ENCODE results near the gene TBC1D25. TPM values are rescaled to one million over a fixed set of nuclear protein-coding genes. Genes with fewer than 3 reads are reported as not detected.

The TBC1D25 gene
- 8.8 and 10.1 TPM in 2 replicates for total RNA-seq

- peak; percentile 93 for DNase-seq (ENCODE audit: insufficient read length, low spot score, missing footprints)
- no peaks in the 10 kb centered on the region for H3K9me3 ChIP-seq (ENCODE audit: low read depth, low read length)
- peak within 1 kb of the TSS; percentile 82 for H3K4me3 ChIP-seq (ENCODE audit: insufficient read depth, low read length)
- TF ChIP-seq CTCF (IDR thresholded peaks at IDR 0.05; ENCODE audit: extremely low read depth, low read depth, low read length) = peak; percentile 29
- H2AFZ ChIP-seq (ENCODE audit: low read length) = peak within 1 kb of the TSS; percentile 75
- peak within 1 kb of the TSS; percentile 74 for H3K27ac ChIP-seq (ENCODE audit: low read depth, low read length)
- no peaks in the 10 kb centered on the region for H3K36me3 ChIP-seq (ENCODE audit: insufficient read depth, low read length)
- H3K4me2 ChIP-seq (ENCODE audit: insufficient read depth, low read length) = peak within 1 kb of the TSS; percentile 76
- H3K27me3 ChIP-seq (ENCODE audit: insufficient read depth, low read length) = no peaks in the 10 kb centered on the region
- H3K79me2 ChIP-seq (ENCODE audit: insufficient read depth, low read length) = peaks cover 15% of the 10 kb centered on the region
- peaks cover 14% of the 10 kb centered on the region for H3K4me1 ChIP-seq (ENCODE audit: insufficient read depth, low read length)
- H4K20me1 ChIP-seq (ENCODE audit: insufficient read depth, low read length) = no peaks in the 10 kb centered on the region
These were observed at the start of gene TBC1D25 for GRCh38 chrX:48539345-48540027. Gene TBC1D25 (plus strand): TSS chrX:48539714. CDS start chrX:48539798, 84 bp downstream.

- Histone ChIP-seq H3K27ac (ENCODE audit: low read depth, low read length) (no peak overlapping the region), H3K4me1 (ENCODE audit: insufficient read depth, low read length) (peaks cover 35% of the 10 kb centered on the region), H3K4me2 (ENCODE audit: insufficient read depth, low read length) (no peak overlapping the region), H3K9me3 (ENCODE audit: low read depth, low read length) (no peaks in the 10 kb centered on the region), H3K27me3 (ENCODE audit: insufficient read depth, low read length) (no peaks in the 10 kb centered on the region), H2AFZ (ENCODE audit: low read length) (no peak overlapping the region), H4K20me1 (ENCODE audit: insufficient read depth, low read length) (no peaks in the 10 kb centered on the region), H3K36me3 (ENCODE audit: insufficient read depth, low read length) (peaks cover 6% of the 10 kb centered on the region), H3K79me2 (ENCODE audit: insufficient read depth, low read length) (no peaks in the 10 kb centered on the region), H3K4me3 (ENCODE audit: insufficient read depth, low read length) (no peak overlapping the region)
- no peak for DNase-seq (ENCODE audit: insufficient read length, low spot score, missing footprints)
- no peak for TF ChIP-seq CTCF (IDR thresholded peaks at IDR 0.05; ENCODE audit: extremely low read depth, low read depth, low read length)
These were observed 49.6 kb upstream of the TBC1D25 start for GRCh38 chrX:48489892-48490291.

- H4K20me1 ChIP-seq (ENCODE audit: insufficient read depth, low read length) = no peaks in the 10 kb centered on the region
- H3K4me3 ChIP-seq (ENCODE audit: insufficient read depth, low read length) = no peak overlapping the region
- H2AFZ ChIP-seq (ENCODE audit: low read length) = no peak overlapping the region
- H3K4me2 ChIP-seq (ENCODE audit: insufficient read depth, low read length) = no peak overlapping the region
- DNase-seq (ENCODE audit: insufficient read length, low spot score, missing footprints) = no peak
- no peaks in the 10 kb centered on the region for H3K27me3 ChIP-seq (ENCODE audit: insufficient read depth, low read length)
- no peaks in the 10 kb centered on the region for H3K9me3 ChIP-seq (ENCODE audit: low read depth, low read length)
- TF ChIP-seq CTCF (IDR thresholded peaks at IDR 0.05; ENCODE audit: extremely low read depth, low read depth, low read length) = no peak
- H3K79me2 ChIP-seq (ENCODE audit: insufficient read depth, low read length) = no peaks in the 10 kb centered on the region
- H3K4me1 ChIP-seq (ENCODE audit: insufficient read depth, low read length) = peaks cover 35% of the 10 kb centered on the region
- H3K27ac ChIP-seq (ENCODE audit: low read depth, low read length) = peak overlapping the region; percentile 47
- H3K36me3 ChIP-seq (ENCODE audit: insufficient read depth, low read length) = peaks cover 4% of the 10 kb centered on the region
These were observed 48.9 kb upstream of the TBC1D25 start for GRCh38 chrX:48490661-48491060.

- H3K4me2 ChIP-seq (ENCODE audit: insufficient read depth, low read length) = peak overlapping the region; percentile 51
- H4K20me1 ChIP-seq (ENCODE audit: insufficient read depth, low read length) = no peaks in the 10 kb centered on the region
- peaks cover 35% of the 10 kb centered on the region for H3K4me1 ChIP-seq (ENCODE audit: insufficient read depth, low read length)
- no peaks in the 10 kb centered on the region for H3K79me2 ChIP-seq (ENCODE audit: insufficient read depth, low read length)
- no peaks in the 10 kb centered on the region for H3K9me3 ChIP-seq (ENCODE audit: low read depth, low read length)
- no peaks in the 10 kb centered on the region for H3K36me3 ChIP-seq (ENCODE audit: insufficient read depth, low read length)
- DNase-seq (ENCODE audit: insufficient read length, low spot score, missing footprints) = no peak
- H3K27ac ChIP-seq (ENCODE audit: low read depth, low read length) = peak overlapping the region; percentile 73
- no peak overlapping the region for H3K4me3 ChIP-seq (ENCODE audit: insufficient read depth, low read length)
- H2AFZ ChIP-seq (ENCODE audit: low read length) = no peak overlapping the region
- H3K27me3 ChIP-seq (ENCODE audit: insufficient read depth, low read length) = no peaks in the 10 kb centered on the region
- no peak for TF ChIP-seq CTCF (IDR thresholded peaks at IDR 0.05; ENCODE audit: extremely low read depth, low read depth, low read length)
These were observed 47.7 kb upstream of the TBC1D25 start for GRCh38 chrX:48491809-48492208.
